ENCODE measurements around the gene USP20. TPM values are rescaled to one million over a fixed set of nuclear protein-coding genes. Genes with fewer than 3 reads are reported as not detected.
"Not testable (repeated sequence)": the region's sequence is repeated elsewhere in the genome, so short reads cannot be mapped to it uniquely, and the experiment has no call there.

The USP20 gene
- total and polyA plus RNA-seq, 10 of the 15 experiments (the other 5 are each of a cell fraction or from before 2014, with no cell fraction given) = 0.66 to 23.3 (median 11.0) TPM

GRCh38 chr9:129794549-129794948 is 40.7 kb upstream of the USP20 start (continued):
- TF ChIP-seq HDAC6 (IDR thresholded peaks at IDR 0.05; ENCODE audit: unreplicated experiment) = no peak
- TF ChIP-seq, protein P1, sequence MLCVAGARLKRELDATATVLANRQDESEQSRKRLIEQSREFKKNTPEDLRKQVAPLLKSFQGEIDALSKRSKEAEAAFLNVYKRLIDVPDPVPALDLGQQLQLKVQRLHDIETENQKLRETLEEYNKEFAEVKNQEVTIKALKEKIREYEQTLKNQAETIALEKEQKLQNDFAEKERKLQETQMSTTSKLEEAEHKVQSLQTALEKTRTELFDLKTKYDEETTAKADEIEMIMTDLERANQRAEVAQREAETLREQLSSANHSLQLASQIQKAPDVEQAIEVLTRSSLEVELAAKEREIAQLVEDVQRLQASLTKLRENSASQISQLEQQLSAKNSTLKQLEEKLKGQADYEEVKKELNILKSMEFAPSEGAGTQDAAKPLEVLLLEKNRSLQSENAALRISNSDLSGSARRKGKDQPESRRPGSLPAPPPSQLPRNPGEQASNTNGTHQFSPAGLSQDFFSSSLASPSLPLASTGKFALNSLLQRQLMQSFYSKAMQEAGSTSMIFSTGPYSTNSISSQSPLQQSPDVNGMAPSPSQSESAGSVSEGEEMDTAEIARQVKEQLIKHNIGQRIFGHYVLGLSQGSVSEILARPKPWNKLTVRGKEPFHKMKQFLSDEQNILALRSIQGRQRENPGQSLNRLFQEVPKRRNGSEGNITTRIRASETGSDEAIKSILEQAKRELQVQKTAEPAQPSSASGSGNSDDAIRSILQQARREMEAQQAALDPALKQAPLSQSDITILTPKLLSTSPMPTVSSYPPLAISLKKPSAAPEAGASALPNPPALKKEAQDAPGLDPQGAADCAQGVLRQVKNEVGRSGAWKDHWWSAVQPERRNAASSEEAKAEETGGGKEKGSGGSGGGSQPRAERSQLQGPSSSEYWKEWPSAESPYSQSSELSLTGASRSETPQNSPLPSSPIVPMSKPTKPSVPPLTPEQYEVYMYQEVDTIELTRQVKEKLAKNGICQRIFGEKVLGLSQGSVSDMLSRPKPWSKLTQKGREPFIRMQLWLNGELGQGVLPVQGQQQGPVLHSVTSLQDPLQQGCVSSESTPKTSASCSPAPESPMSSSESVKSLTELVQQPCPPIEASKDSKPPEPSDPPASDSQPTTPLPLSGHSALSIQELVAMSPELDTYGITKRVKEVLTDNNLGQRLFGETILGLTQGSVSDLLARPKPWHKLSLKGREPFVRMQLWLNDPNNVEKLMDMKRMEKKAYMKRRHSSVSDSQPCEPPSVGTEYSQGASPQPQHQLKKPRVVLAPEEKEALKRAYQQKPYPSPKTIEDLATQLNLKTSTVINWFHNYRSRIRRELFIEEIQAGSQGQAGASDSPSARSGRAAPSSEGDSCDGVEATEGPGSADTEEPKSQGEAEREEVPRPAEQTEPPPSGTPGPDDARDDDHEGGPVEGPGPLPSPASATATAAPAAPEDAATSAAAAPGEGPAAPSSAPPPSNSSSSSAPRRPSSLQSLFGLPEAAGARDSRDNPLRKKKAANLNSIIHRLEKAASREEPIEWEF (IDR thresholded peaks at IDR 0.05; ENCODE audit: insufficient replicate concordance, low read depth, low read length) = no peak
- TF ChIP-seq BCL11A (IDR thresholded peaks at IDR 0.05; ENCODE audit: low read depth, low read length) = no peak
- no peak for TF ChIP-seq BMI1 (IDR thresholded peaks at IDR 0.05; ENCODE audit: borderline replicate concordance)
- TF ChIP-seq CHD4 (IDR thresholded peaks at IDR 0.05) = no peak

GRCh38 chr9:129796029-129796428 is 39.2 kb upstream of the USP20 start:
- H3K9me3 ChIP-seq (replicated peaks; ENCODE audit: control insufficient read depth, insufficient read depth, low read length); POLR2A ChIA-PET; H3K4me1 ChIP-seq (ENCODE audit: control insufficient read depth, insufficient read depth, low read length); H3K36me3 ChIP-seq (ENCODE audit: control insufficient read depth in 2 of 2, insufficient read depth in 2 of 2, low read length in 1 of 2); RAD21 ChIA-PET (ENCODE audit: unreplicated experiment); BruUV-seq (replicated peaks); H3K27ac ChIP-seq (ENCODE audit: control insufficient read depth, insufficient read depth); H2AFZ ChIP-seq (ENCODE audit: control insufficient read depth, low read depth, low read length); FAIRE-seq; H3K27me3 ChIP-seq (replicated peaks in 1 of 2; ENCODE audit: control insufficient read depth in 2 of 2, insufficient read depth in 2 of 2, low read length in 1 of 2); H3K9ac ChIP-seq (ENCODE audit: control insufficient read depth, insufficient read depth, low read length); H3K4me2 ChIP-seq (ENCODE audit: control insufficient read depth, insufficient read depth); DNase-seq (ENCODE audit: low read depth, low spot score); SMC1A ChIA-PET (ENCODE audit: uncharacterized antibody, unreplicated experiment); intact Hi-C loops (cut with micrococcal nuclease; ENCODE audit: unreplicated experiment); in situ Hi-C loops (cut with MboI); ATAC-seq; H3K79me2 ChIP-seq (ENCODE audit: control insufficient read depth, insufficient read depth, low read length); H4K20me1 ChIP-seq (ENCODE audit: control insufficient read depth, insufficient read depth); H3K4me3 ChIP-seq: not testable (repeated sequence)
- CTCF ChIA-PET = interaction anchor here (1.2 kb wide), 1 partner anchor 58 kb away, joined by 6 read pairs; no protein-coding TSS in a partner anchor
- 47% methylated on average over 2 of the region's 2 CpGs for WGBS (ENCODE audit: insufficient coverage, insufficient replicate concordance, low lambda C conversion rate, missing lambda C conversion rate)
